Measurements from ENCODE around the gene ZSWIM8. TPM values are rescaled to one million over a fixed set of nuclear protein-coding genes. Genes with fewer than 3 reads are reported as not detected.

The ZSWIM8 gene
- 91.5 TPM for total RNA-seq
- long read RNA-seq, partial matches to known transcripts, result 35 of 46 reads
- long read RNA-seq, other reads (novel, unspliced or antisense), result 10 of 46 reads

- DNase-seq (ENCODE audit: low spot score), result peak; percentile 96
Observed at GRCh38 chr10:73785211-73785720, at the start of gene ZSWIM8. Gene ZSWIM8 (plus strand): TSS chr10:73785606. CDS start chr10:73785879, 273 bp downstream.

- peak; percentile 55 for DNase-seq (ENCODE audit: low spot score)
Observed at GRCh38 chr10:73740501-73741254, 44.7 kb upstream of the ZSWIM8 start.

GRCh38 chr10:73742454-73742734 is 43.0 kb upstream of the ZSWIM8 start:
- peak; percentile 45 for DNase-seq (ENCODE audit: low spot score)

GRCh38 chr10:73743327-73743904 is 42.0 kb upstream of the ZSWIM8 start:
- DNase-seq (ENCODE audit: low spot score), result no peak

- DNase-seq (ENCODE audit: low spot score), result peak; percentile 98
Observed at GRCh38 chr10:73743905-73744663, 41.3 kb upstream of the ZSWIM8 start, which contains the start of gene SEC24C. Gene SEC24C (plus strand): TSS chr10:73744372. CDS start chr10:73746833, 2,461 bp downstream.

GRCh38 chr10:73744664-73744975 is 40.8 kb upstream of the ZSWIM8 start:
- DNase-seq (ENCODE audit: low spot score), result no peak

- DNase-seq (ENCODE audit: low spot score), result peak; percentile 26
Observed at GRCh38 chr10:73746721-73747120, 38.7 kb upstream of the ZSWIM8 start.

GRCh38 chr10:73750819-73751218 is 34.6 kb upstream of the ZSWIM8 start:
- DNase-seq (ENCODE audit: low spot score), result no peak

GRCh38 chr10:73756183-73756582 is 29.2 kb upstream of the ZSWIM8 start:
- peak; percentile 5 for DNase-seq (ENCODE audit: low spot score)

GRCh38 chr10:73758704-73759511 is 26.5 kb upstream of the ZSWIM8 start:
- DNase-seq (ENCODE audit: low spot score), result peak; percentile 24

- DNase-seq (ENCODE audit: low spot score), result peak; percentile 55
Observed at GRCh38 chr10:73759512-73760115, 25.8 kb upstream of the ZSWIM8 start.

- peak; percentile 3 for DNase-seq (ENCODE audit: low spot score)
Observed at GRCh38 chr10:73761781-73762180, 23.6 kb upstream of the ZSWIM8 start.

GRCh38 chr10:73762915-73763314 is 22.5 kb upstream of the ZSWIM8 start:
- peak; percentile 5 for DNase-seq (ENCODE audit: low spot score)

GRCh38 chr10:73763343-73763742 is 22.1 kb upstream of the ZSWIM8 start:
- peak; percentile 14 for DNase-seq (ENCODE audit: low spot score)

- DNase-seq (ENCODE audit: low spot score), result peak; percentile 37
Observed at GRCh38 chr10:73765066-73765465, 20.3 kb upstream of the ZSWIM8 start.

GRCh38 chr10:73768881-73769280 is 16.5 kb upstream of the ZSWIM8 start:
- no peak for DNase-seq (ENCODE audit: low spot score)

GRCh38 chr10:73769396-73769795 is 16.0 kb upstream of the ZSWIM8 start:
- DNase-seq (ENCODE audit: low spot score), result peak; percentile 75

- DNase-seq (ENCODE audit: low spot score), result no peak
Observed at GRCh38 chr10:73771722-73772280, 13.6 kb upstream of the ZSWIM8 start.

- DNase-seq (ENCODE audit: low spot score), result peak; percentile 98
Observed at GRCh38 chr10:73772281-73773151, 12.9 kb upstream of the ZSWIM8 start.

Data from mesenteric fat pad (tissue), 1 donor.